HG03196 (cell line): Measurements from ENCODE around the gene EIF2B5.
"Not testable (repeated sequence)": the region's sequence is repeated elsewhere in the genome, so short reads cannot be mapped to it uniquely, and the experiment has no call there.

Source experiments
- ATAC-seq: cut with Tn5 transposase; IDR thresholded peaks from one replicate; pipeline ENCODE4 v1.9.1; 2021; ENCODE audit not compliant: unreplicated experiment

EIF2B5 gene

GRCh38 chr3:184145111-184145524 is 10.0 kb downstream of the EIF2B5 start:
- no peak for ATAC-seq

DNA sequence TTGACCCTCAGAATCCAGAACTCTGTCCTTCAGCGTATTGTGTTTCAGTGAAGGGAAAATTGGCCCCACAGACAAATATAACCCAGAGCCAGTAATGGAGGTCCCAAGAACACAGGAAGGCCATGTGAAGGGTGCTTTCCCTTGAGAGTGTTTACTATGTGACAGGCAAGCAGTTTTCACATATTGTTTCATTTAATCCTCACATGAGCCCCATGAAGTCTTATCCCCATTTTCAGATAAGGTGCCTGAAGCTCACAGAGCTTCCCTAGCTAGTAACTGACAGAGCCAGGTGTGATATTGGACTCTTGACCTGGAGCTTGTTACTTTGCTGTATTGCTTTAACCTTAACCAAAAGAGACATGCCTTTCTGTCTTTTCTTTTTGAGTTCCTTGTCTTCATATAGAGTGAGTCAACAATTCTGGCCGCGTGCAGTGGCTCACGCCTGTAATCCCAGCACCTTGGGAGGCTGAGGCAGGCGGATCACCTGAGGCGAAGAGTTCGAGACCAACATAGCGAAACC is 10.7 kb downstream of the EIF2B5 start:
- no peak for ATAC-seq

DNA sequence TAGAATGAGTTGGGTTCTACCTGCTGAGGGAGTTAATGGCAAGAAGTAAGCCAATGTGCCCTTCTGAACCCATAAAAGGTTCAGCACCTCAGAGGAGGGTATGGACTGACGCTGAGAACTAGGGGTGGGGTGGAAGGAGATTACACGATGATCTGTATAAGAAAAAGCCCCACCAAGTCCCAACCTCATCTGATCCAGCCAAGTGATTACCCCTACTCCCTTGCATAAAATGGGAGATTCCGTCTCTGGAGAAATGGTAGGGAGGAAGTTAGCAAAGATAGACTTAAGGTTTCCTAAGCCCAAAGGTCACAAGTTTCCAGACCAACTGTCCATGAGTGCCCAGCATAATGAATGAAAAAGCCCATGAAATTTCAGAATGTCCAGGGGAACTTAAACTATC is 12.9 kb downstream of the EIF2B5 start:
- no peak for ATAC-seq

DNA sequence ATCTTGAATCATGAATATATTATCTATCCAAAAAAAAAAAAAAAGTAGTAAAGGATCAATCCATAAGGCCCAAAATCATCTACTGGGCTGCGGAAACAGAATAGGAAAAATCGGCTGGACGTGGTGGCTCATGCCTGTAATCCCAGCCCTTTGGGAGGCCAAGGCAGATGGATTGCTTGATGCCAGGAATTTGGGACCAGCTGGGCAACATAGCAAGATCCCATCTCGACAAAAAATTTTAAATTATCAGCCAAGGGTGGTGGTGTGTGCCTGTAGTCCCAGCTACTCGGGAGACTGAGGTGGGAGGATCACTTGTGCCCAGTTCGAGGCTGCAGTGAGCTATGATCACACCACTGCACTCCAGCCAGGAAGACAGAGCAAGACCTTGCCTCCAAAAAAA is 14.0 kb downstream of the EIF2B5 start:
- ATAC-seq: no peak

DNA sequence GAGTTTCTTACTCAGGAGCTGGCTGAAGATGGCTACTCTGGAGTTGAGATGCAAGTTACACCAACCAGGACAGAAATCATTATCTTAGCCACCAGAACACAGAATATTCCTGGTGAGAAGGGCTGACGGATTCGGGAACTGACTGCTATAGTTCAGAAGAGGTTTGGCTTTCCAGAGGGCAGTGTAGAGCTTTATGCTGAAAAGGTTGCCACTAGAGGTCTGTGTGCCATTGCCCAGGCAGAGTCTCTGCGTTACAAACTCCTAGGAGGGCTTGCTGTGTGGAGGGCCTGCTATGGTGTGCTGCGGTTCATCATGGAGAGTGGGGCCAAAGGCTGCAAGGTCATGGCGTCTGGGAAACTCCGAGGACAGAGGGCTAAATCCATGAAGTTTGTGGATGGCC is 14.6 kb downstream of the EIF2B5 start:
- ATAC-seq: not testable (repeated sequence)

DNA sequence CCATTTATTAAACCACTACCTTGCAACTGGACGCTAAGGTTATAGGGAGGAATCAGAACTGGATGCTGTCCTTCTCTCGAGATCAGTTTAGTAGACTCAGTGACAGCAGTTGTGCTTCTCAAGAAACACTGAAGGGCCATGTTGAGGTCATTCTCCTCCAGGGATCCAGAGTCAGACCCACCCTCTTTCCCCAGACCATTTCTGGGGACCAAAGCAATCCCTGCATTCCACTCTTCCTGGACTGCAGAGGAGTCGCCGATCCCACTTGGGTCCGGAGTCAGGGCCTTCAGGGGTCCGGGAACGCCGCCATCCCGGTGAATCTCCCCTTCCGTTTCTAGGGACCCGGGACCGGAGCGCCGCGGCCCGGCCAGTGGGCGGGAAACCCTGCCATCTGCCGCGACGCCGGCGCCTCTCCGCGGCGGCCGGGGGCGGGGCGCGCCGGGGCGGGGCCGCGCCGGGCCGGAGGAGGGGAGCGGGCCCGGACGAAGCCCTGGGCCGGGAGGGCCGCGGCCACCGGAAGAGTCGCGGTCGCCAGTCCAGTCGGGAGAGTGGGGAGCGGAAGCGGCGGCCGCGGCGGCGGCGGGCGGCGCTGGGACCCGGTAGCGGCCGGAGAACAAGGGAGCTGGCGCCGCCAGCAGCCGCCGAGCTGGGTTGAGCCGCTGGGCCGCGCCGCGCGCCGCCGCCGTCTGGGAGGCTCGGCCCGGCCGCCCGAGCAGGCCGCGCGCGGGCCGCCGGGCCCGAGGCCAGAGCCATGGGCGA is 19.9 kb downstream of the EIF2B5 start, which contains the start of gene DVL3:
TSS of gene DVL3 (plus strand) at position 493 of the 759 bp plus-strand sequence. CDS start at position 752, 259 bp downstream.
- peak; percentile 75 for ATAC-seq

DNA sequence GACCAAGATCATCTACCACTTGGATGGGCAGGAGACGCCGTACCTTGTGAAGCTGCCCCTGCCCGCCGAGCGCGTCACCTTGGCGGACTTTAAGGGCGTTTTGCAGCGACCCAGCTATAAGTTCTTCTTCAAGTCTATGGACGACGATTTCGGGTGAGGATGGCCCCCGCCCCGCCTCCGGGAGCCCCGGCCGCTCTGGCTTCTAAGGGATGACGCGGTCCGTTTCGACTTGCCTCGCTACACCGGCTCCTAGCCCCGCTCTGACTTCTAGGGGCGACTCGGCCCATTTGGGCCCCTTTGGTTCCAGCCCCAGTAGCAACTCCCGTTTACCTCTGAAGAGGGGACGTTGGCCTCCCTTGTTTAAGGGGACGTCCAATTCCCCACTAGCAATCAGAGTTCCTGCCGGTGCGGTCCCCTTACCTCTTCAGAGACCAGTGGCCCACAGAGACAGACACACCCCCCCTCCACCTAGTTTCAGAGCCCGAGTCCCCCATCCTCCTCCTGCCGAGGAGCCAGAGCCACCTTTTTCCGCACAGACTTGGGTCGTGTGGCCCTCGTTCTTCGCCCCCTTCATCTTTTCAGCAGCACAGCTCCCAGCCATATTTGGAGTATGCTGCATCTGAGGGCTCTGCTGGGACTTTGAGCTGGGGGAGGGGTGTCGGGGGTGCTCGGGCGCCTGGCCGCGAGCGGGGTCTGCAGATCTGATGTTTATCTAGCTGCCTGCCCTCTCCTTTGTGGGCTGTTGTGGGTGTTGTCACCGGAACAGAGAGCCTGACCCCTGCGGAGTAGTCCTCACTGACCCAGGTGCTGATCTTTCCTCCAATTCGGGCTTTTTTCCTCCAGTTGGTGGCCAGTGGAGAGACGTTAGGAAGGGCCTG is 20.7 kb downstream of the EIF2B5 start:
- peak; percentile 21 for ATAC-seq

- peak; percentile 14 for ATAC-seq
Measured at GRCh38 chr3:184156522-184156955, 21.4 kb downstream of the EIF2B5 start.

DNA sequence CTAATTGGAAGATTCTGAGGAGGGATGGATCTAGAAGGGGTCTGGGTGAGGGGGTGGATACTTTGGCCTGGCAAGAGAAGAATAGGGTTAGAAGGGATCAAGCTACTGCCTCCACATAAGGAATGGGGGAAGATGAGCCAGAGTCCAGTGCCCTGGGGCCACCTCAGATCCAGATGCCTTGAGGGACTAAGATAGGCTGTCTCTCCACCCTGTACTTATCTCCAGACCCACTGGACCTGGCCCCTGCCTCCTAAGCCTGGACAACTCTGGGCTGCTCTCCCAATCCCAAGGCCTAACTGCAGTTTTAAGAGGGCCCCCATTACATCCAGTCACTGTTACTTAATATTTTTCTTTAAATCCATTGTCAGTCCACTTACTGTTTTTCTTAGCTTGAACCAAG is 22.0 kb downstream of the EIF2B5 start:
- ATAC-seq: no peak

- ATAC-seq: no peak
Measured at GRCh38 chr3:184158404-184158803, 23.2 kb downstream of the EIF2B5 start.

- no peak for ATAC-seq
Measured at GRCh38 chr3:184160456-184160855, 25.3 kb downstream of the EIF2B5 start.

- ATAC-seq: not testable (repeated sequence)
Measured at GRCh38 chr3:184162571-184163070, 27.5 kb downstream of the EIF2B5 start.

DNA sequence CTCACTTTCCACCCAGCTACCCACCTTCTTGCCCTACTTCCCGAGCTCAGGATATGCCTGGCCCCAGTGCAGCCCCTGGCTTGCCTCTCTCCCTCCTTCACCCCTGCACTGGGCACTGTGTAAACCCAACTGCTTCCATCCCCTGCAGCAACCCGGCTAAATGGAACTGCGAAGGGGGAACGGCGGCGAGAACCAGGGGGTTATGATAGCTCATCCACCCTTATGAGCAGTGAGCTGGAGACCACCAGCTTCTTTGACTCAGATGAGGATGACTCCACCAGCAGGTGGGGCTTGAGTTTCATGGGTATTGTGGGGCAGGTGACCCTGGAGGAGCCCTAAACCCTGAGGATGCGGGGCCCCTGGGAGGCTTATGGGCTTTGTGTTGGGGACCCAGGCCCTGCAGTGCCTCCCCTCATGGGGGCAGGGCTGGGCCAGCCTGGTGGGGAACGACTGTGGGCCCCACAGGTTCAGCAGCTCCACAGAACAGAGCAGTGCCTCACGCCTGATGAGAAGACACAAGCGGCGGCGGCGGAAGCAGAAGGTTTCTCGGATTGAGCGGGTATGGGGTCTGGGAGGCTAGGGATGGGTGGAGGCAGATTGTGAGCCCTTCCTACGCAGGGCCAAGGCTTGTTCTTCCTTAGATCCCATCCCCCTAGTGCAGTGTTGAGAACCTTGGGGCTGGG is 29.6 kb downstream of the EIF2B5 start:
- no peak for ATAC-seq

GRCh38 chr3:184165543-184165942 is 30.4 kb downstream of the EIF2B5 start:
- ATAC-seq: no peak

- no peak for ATAC-seq
Measured at GRCh38 chr3:184166671-184167070, 31.5 kb downstream of the EIF2B5 start.

GRCh38 chr3:184167786-184168185 is 32.6 kb downstream of the EIF2B5 start:
- no peak for ATAC-seq

DNA sequence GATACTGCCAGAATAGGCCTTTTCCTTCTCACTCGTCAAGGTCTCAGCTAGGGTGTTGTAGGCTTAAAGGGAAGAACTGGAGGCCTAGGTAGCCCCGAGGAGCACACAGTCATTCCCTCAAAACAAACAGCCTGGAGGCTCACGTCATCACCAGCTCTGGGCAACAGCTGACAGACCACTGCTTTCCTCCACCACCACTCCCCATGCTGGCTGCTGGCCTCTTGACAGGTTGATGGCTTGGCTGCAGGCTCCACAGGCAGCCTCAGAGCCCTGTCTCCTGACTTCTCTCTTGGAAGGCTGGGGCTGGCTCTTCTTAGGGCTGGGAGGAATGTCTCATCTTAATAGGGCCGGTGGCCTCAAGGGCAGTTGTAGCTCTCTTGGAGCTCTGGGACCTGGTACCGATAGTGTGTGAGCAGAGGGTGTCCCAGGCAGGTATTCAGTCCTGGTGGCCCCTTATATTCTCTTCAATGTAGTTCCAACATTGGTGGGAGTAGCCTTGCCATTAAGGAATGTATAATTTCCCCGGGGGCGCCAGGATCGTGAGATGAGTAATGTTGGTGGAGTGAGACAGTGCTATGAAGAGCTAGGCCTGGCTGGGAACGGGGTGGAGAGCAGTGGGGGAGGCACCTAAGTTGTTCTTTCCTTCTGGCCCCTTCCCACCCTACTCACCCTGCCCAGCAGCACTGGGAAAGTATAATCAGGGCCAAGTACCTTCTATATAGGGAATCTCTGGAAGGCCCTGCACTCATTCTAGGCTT is 33.4 kb downstream of the EIF2B5 start:
- ATAC-seq: no peak

GRCh38 chr3:184169896-184170875 is 35.0 kb downstream of the EIF2B5 start:
- no peak for ATAC-seq

GRCh38 chr3:184171562-184171961 is 36.4 kb downstream of the EIF2B5 start:
- no peak for ATAC-seq
